GM21619 (cell line): ENCODE data around the gene PLET1.

Source experiments
- ATAC-seq: cut with Tn5 transposase; IDR thresholded peaks from one replicate; pipeline ENCODE4 v1.9.1; 2021; ENCODE audit not compliant: unreplicated experiment

PLET1 gene

GRCh38 chr11:112285841-112286311, 25.2 kb upstream of the PLET1 start:
- no peak for ATAC-seq

DNA sequence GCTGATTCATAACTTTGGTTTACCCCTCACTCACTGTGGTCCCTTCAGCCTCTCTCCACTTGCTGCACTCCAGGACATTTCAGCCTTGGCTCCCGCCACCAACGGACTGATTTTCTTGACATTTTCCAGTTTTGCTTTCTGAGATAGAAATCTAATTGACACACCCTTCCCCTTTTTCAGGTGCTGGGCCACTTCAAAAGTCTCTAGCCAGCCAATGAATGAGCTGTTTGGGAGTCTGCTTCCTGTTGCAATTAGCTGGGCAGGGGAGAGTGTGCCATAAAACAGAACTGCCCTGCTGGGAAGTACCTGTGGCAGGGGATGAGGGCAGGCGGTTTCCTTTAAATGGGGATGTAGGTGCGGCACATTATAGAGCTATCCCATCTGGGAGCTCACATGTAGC, 21.1 kb upstream of the PLET1 start:
- no peak for ATAC-seq

DNA sequence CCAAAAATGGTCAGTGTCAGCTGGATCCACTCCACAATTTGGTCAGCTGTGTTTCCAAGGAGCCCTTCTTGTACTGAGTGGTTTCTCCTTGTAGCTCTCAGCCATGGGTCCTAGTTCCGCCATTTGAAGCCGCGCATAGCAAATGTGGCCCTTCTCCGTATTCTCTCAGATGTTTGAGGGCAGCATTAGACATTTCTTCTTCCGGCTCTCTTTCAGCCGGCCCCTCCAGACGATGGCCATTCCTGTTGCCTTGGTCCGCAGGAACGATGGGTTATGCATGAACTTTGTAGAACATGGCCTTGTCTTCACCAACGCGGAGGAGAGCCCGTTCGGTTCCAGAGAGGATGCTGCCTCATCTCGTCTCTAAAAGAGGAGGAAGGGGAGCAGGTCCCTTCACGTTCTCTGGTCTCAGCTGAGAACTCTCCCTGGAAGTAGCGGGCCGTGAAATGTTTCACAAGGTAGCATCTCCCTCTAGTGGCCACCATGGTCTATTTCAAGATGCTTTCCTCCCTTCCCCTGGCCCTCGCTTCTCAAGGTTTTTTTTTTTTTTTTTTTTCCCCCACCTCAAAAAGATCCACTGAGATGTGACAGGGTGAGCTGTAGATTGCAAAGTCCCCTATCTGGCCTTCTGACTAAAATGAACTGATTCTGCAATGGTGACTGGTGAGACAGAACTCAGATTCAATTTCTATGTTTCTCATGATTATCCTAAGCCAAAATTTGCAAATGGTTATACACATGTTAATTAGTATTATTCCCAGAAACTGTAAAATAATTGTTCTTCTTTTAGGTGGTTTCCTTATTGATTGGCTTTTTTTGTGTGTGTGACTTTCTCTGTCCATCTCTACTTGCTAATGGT, 19.8 kb upstream of the PLET1 start:
- peak; percentile 82 for ATAC-seq

DNA sequence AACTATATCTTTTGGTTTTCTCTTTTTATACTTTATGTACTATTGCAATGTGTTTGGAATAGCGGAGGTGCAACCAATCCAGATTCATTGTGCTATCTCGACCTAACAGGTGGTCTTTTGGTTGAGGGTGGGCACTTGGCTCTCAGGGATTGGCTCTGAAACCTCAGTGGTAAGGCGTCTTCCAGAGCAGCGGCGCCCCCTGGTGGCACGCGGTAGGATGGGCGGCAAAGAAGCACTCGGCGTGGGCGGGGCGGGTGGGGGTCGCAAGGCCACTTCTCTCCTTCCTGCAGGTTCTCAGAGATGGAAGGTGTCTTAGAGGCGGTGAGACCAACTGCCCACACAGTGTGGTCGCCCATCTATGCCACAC, 19.2 kb upstream of the PLET1 start:
- ATAC-seq, result peak; percentile 47

DNA sequence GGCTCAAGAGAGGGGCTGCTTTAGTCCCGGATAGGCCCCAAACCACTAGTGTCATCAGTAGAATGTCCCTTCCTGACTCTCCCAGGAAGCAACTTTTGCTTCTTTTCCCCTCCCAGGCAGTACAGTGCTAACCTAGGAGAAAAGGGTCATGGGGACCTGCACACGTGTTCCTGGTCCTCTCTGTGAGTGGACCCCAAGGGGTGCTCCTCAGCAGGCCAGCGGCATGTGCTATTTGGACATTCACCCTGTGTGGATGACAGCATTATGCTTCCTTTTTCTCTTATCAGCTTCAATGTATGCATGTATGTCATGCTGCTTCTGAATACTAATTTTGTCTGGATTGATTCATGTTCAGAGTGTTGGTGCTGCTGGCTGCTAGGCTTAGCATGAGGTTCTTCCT, 18.1 kb upstream of the PLET1 start:
- ATAC-seq, result no peak

GRCh38 chr11:112277941-112278340, 17.3 kb upstream of the PLET1 start:
- no peak for ATAC-seq

DNA sequence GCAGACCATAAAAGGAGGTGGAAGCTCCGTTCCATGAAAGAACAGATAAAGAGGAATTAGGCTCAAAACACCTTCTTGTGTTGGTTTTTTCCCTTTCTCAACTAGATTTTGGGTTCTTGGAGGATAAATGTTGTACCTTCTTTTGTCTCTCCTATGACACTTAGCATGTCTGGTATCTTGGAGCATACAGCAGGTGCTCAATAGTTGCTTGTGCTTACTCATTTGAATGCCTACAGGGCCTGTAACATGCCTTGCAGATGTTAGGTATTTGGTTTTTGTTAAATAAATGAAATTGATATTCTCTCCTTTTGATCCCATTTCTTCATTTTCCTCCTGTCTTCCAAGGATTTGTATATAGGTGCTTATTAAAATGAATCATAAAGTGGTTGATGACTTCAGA, 16.4 kb upstream of the PLET1 start:
- ATAC-seq, result no peak

GRCh38 chr11:112274007-112274783, 13.5 kb upstream of the PLET1 start:
- ATAC-seq, result no peak

DNA sequence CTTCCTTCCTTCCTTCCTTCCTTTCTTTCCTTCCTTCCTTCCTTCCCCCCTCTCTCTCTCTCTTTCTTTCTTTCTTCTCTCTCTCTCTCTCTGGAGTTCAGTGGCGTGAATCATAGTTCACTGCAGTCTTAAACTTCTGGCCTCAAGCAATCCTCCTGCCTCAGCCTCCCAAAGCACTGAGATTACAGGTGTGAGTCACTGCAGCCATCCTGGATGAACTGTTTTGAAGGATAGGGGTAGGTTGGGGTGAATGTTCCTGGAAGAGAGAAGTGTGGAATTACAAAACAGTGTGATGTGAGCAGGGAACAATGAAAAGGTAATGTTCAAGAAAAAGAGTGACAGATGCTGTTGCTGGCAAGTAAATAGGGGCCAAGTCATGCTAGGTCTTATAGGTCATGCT, 12.4 kb upstream of the PLET1 start:
- ATAC-seq, result no peak

DNA sequence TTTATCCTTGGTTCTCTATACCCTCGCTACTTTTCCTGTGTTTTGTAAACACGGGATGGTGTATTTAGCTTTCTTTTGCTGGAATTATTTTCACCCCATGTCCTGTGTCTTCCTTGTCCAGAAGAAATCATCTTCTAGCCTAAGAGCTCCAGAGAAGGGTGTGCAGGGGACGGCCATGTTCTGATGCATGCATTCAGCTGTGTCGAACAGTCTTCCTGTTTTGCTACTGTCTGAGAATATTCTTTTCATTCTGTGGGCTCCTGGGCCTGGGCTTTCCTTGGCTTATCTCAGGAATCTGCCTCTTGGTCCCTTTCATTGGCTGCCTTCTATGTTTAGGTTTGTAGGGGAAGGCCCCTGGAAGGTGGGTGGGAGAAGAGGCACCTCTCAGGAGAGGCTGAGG, 10.6 kb upstream of the PLET1 start:
- no peak for ATAC-seq

DNA sequence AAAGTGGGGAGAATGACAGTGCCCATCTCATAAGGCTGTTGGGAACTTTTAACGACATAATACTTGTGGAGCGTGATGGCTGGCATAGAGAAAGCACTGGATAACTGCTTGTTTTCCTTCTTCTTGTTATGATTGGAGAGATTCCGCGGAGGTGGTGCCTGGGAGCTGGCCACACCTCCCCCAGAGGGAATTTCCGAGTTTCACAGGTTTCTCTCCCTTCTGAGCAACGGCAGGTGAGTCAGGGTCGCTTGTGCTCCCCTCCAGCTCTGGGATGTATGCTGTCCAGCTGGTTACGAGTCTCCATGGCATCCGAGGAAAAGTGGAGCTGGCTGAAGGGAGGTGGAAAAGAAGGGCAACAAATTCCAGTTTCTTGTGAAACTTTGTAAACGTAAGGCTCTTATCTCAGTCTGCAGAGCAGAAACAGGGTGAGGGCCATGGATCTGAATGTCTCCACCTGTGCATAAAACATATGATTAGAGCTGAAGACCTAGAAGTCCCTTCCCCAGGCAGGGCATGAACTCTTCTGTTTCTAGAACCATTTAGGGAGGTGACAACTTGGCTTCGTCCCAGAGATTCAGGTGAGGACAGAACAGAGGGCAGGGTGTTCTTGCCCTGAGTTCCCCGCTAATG, 10.0 kb upstream of the PLET1 start:
- ATAC-seq, result no peak

DNA sequence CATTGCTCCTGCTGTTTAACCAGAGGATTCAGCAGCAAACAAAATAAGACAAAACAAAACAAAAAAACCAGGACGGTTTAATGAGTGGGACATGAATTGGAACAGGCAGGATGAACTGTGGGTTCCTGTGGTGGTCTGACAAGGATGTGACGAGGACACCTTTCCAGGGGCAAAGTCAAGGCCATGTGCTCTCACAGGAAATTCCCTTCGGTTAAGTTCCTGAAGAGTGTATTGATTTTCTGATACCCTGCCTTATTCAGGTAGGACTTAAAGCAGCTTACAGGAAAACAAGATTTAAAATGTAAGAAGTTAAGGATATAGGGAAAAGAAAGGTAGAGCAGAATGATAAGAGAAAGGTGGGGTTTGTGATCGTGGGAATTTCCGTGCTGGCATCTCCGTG, 8.5 kb upstream of the PLET1 start:
- ATAC-seq, result no peak

DNA sequence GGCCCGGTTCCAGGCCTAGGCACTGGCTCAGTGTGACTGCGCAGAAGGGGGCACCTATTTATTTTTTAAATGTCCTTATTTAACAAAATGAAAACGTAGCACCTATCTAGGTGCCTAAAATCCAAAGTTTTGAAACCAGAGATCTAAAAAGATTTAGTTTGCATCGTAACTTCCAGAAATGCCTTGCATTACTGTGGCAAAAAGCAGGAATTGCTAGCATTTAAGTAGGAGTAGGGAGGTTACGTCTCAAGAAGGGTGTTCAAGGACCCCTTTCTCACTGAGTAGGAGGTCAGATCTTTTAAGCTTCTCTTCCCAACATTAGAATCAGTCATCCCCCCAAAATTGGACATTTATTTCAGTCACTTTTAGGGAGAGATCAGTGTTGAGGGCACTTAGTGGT, 7.7 kb upstream of the PLET1 start:
- no peak for ATAC-seq

DNA sequence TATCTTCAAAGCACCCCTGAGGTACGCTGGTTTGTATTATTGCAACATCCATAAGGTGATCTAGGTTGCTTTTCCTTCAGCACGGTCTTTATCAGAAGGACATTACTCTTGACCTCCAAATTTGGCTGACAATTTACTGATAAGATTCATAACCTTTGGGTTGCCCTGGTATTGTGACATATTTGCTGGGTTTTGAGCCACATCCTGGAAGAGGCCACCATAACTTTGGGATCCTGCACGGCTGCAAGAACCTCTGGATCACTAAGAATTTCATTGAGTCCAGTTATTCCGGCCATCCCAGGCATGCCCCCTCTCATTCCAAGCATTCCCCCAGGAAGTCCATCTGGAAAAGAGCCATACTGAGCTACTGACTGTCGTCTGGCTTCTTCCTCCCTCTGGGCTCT, 6.5 kb upstream of the PLET1 start:
- ATAC-seq, result no peak

DNA sequence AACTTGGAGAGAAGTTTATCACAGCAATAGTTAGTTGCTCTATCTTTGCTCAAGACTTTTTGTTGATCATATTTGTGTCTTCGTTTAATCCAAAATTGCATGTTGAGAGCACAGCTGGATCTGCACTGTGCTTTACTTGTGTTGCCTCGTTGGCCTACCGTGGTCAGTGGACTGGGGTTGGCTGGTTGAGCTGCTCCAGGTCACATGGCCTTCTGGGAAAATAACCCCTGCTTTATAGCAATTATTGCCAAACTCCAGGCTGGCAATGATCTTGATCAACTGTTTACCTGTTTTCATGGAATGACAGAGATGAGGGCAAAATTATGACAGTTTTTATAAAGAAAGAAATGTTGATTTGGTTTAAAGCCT, 5.7 kb upstream of the PLET1 start:
- ATAC-seq, result no peak

DNA sequence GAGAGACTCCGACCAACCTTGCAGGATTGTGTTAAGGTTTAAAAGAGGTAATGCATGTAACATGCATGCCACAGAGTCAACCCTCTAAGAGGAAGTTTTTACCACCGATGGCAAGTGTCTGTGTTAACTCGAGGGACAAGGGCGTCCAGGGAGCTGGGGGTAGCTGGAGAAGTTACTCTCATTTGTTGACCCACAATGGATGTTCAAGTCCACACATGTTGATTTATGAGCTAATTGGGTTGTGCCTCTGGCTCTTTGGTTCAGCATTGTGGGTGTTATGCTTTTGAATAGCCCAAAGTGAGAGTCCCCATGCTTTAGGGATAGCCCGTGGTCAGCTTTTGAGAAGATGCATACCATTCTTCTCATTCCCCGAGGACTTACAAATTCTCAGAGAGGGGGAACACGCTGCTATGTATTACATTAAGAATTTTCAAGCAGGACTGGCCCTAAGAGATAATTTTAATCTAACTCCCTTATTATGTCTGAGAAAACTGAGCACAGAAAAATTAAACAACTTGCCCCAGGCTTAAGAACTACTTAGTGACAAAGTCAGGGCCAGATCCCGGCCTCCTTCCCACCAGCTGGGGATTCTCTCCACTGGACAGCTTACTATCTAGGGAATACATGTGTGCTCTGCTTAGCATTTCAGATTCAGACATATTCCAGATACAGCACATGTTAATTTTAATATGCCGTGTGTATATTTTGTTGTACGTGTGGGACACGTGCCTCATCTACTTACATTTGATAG, 5.2 kb upstream of the PLET1 start:
- no peak for ATAC-seq

DNA sequence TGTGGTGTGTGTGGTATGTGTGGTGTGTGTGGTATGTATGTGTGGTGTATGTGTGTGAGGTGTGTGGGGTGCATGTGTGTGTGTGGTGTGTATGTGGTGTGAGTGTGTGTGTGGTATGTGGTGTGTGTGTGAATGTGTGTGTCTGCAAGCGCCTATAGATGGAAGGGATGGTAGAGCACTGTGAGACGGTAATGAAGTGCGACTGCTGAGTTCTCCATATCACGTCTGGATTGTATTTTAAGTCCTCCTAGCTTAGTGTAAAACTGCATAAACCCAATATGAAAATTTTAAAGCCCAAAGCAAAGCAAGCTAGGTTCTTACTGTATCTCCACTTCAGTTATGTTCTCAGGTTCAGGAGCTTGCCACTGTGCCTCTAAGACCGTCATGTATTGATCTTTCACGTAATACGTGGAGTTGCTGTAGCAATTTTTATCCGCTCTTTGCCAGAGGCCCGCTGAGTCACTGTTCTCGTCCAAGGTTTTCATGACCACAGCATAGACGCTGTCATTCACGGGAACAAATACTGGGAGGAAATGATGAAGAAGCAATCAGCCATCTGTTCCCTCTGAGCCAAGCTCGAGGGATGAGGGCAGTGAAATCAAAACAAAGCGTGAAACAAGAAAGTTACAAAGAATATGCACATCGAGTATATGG, 5.5 kb downstream of the PLET1 start:
- no peak for ATAC-seq

- ATAC-seq, result no peak
Measured at GRCh38 chr11:112253605-112254242, 6.9 kb downstream of the PLET1 start.

DNA sequence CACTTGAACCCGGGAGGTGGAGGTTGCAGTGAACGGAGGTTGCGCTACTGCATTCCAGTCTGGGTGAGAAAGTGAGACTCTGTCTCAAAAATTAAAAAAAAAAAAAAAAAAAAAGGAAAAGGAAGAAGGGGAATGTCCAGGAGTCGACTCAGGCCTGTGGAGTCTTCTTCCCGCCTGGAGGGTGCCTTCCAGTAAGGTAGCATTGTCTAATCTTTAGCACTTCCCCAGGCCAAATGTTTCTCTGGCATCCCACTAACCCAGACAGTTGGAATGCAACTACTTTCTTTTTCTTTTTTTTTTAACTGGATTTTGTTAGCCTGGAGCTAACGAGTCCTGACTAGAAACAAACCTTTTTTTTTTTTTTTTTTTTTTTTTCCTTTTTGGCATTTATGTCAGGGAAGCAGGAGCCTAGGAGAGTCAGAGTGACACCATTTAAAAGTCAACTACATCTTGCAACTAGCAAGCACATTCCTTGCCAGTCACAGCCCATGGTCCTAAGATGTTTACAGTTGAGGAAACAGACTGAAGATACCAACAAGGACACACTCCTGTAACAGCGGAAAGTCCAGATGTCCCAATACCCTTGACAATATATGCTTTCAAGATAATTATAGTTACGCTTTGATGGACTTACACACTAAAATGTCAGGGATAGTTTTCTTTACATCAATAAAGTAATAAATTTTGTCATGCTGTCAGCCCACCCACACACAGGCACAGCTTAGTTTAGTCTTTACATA, 10.6 kb downstream of the PLET1 start:
- ATAC-seq, result no peak

DNA sequence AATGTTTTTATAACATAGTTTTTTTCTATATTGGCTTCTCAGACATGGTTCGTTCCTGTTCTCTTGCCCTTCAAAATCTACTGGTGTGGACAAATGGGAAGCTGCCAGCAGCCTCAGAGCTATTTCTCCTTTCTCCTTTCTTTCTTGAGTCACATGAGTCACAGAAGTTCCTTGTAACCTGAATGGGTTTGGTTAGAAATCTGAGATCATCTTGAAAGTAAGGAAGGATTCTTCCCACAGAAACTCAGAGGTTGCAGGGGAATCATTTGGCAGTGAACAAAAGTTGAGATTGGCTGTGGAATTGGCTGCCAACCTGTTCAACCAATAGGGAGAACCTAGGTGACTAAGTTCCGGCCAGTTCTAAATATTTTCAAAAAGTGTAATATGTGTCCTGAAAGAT, 12.5 kb downstream of the PLET1 start:
- ATAC-seq, result no peak
